COLO668 (cell line): ENCODE data around the gene SBK3.
"Not testable (repeated sequence)": the region's sequence is repeated elsewhere in the genome, so short reads cannot be mapped to it uniquely, and the experiment has no call there.

ENCODE experiments used
- DNase-seq: peaks from one replicate; lab custom pipeline; 2025; ENCODE audit not compliant: unreplicated experiment; lab: John Stamatoyannopoulos, UW

Gene SBK3

GRCh38 chr19:55578031-55578760, 32.9 kb upstream of the SBK3 start:
- no peak for DNase-seq

GRCh38 chr19:55576746-55577145, 31.4 kb upstream of the SBK3 start:
- no peak for DNase-seq

- DNase-seq = not testable (repeated sequence)
These were observed 28.6 kb upstream of the SBK3 start for GRCh38 chr19:55573929-55574328.

- not testable (repeated sequence) for DNase-seq
These were observed 24.1 kb upstream of the SBK3 start for GRCh38 chr19:55569477-55569876.

- no peak for DNase-seq
These were observed 22.5 kb upstream of the SBK3 start for GRCh38 chr19:55567708-55568328.

GRCh38 chr19:55566823-55567222, 21.5 kb upstream of the SBK3 start:
- DNase-seq = no peak

- DNase-seq = no peak
These were observed 17.9 kb upstream of the SBK3 start for GRCh38 chr19:55563261-55563690.

GRCh38 chr19:55559684-55560083, 14.3 kb upstream of the SBK3 start:
- DNase-seq = no peak

- DNase-seq = no peak
These were observed 9.4 kb upstream of the SBK3 start for GRCh38 chr19:55554741-55555152.

GRCh38 chr19:55554302-55554701, 9.0 kb upstream of the SBK3 start:
- DNase-seq = no peak

- DNase-seq = no peak
These were observed 8.2 kb upstream of the SBK3 start for GRCh38 chr19:55553217-55554182.

- DNase-seq = no peak
These were observed 7.3 kb upstream of the SBK3 start for GRCh38 chr19:55552620-55553019.

- DNase-seq = no peak
These were observed 6.9 kb upstream of the SBK3 start for GRCh38 chr19:55552206-55552605.

GRCh38 chr19:55550321-55550650, 4.9 kb upstream of the SBK3 start:
- DNase-seq = no peak

GRCh38 chr19:55549500-55550320, 4.4 kb upstream of the SBK3 start:
- peak; percentile 28 for DNase-seq

- DNase-seq = no peak
These were observed 1.7 kb upstream of the SBK3 start for GRCh38 chr19:55546822-55547614.

GRCh38 chr19:55546011-55546410, 668 bp upstream of the SBK3 start:
- no peak for DNase-seq

GRCh38 chr19:55544776-55545439, 435 bp downstream of the SBK3 start:
- DNase-seq = no peak

GRCh38 chr19:55544014-55544413, 1.3 kb downstream of the SBK3 start:
- DNase-seq = no peak

GRCh38 chr19:55543567-55543966, 1.8 kb downstream of the SBK3 start:
- DNase-seq = no peak
